Upper lobe of right lung (tissue), 1 donor: ENCODE measurements around the gene AP4M1. TPM values are rescaled to one million over a fixed set of nuclear protein-coding genes. Genes with fewer than 3 reads are reported as not detected.

Source experiments
- ATAC-seq: fragments of 200-7000 bp; cut with Tn5 transposase; one replicate; pipeline ENCODE4 v1.9.1; 2020; ENCODE audit warnings: mild to moderate bottlenecking, moderate library complexity
- DNase-seq: peaks from one replicate; pipeline ENCODE4 v3.0.0-alpha.2; 2020
- H3K27ac ChIP-seq: fragments of 200-600 bp; one replicate; pipeline ENCODE4 v1.8.0; 2022
- H3K27me3 ChIP-seq: fragments of 200-600 bp; one replicate; pipeline ENCODE4 v1.8.0; 2022; ENCODE audit warnings: mild to moderate bottlenecking
- H3K36me3 ChIP-seq: fragments of 200-600 bp; one replicate; pipeline ENCODE4 v1.8.0; 2022
- H3K4me1 ChIP-seq: fragments of 200-600 bp; one replicate; pipeline ENCODE4 v1.8.0; 2022
- H3K4me3 ChIP-seq: fragments of 200-600 bp; one replicate; pipeline ENCODE4 v1.8.0; 2022; ENCODE audit warnings: mild to moderate bottlenecking
- H3K9me3 ChIP-seq: fragments of 200-600 bp; one replicate; pipeline ENCODE4 v1.8.0; 2022
- intact Hi-C: fragments of 100-400 bp; cut with DNase I; formaldehyde crosslinking; loops from one replicate; pipeline ENCODE4 v1.11.0; 2022
- total RNA-seq: library from RNA; stranded (reverse); fragmentation: NEBNext Ultra II Directional; extraction: Animal tissue kit (Norgen Biotek cat#: 25700); gene quantifications from one replicate; pipeline ENCODE4 v1.2.1, GENCODE V29; 2021
- TF ChIP-seq, protein P1 (sequence below): fragments of 200-600 bp; IDR thresholded peaks from one replicate; pipeline ENCODE4 v1.8.0; 2022; ENCODE audit warnings: antibody characterized with exemption
- donor health status: DM: no; HTN: yes; CAD: no; lungs with severe emphysema.

AP4M1 gene
- total RNA-seq, 1 donor from 2014 or later: 16.8 TPM

DNA sequence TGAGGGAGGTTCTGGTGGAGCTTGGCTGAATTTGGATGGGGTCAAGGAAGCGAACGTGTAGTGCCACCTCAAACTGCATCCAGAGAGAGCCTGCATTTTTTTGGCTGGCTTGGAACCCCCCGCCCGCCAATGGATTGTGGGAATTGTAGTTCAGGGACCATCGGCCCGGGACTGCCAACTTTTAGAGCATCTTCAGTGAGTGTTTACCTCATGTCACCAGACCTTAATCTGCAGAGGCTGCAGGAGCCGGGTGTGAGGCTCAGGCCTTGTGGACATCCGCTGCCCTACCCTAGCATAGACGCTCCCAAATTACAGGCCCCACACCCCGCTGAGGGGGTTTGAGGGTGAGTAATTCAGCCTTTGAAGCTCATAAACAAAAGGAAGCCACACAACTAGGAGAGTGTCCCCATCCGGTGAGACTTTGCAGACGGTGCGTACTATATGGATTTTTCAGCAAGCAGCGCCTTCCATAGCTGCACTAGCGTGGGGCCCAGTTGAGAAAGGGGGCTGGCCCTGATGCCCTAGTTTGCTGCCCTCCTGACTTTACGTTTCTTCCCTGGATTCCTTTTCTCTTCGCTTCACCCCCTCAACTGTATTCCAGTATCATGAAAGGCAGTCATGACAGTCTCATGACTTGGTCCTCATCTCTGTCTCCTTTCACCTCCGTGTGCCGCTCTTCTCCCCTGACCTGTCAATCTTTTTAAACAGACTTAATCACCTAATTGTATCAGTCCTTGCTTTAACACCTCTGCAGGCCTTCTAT, 18.7 kb downstream of the AP4M1 start:
- DNase-seq (no peak), ATAC-seq (peak; percentile 50)
- Histone ChIP-seq H3K27ac (peak overlapping the region; percentile 97), H3K4me3 (peak overlapping the region; percentile 84), H3K4me1 (peaks cover 13% of the 10 kb centered on the region), H3K9me3 (no peaks in the 10 kb centered on the region), H3K27me3 (no peaks in the 10 kb centered on the region), H3K36me3 (peaks cover 5% of the 10 kb centered on the region)
- TF ChIP-seq, protein P1, sequence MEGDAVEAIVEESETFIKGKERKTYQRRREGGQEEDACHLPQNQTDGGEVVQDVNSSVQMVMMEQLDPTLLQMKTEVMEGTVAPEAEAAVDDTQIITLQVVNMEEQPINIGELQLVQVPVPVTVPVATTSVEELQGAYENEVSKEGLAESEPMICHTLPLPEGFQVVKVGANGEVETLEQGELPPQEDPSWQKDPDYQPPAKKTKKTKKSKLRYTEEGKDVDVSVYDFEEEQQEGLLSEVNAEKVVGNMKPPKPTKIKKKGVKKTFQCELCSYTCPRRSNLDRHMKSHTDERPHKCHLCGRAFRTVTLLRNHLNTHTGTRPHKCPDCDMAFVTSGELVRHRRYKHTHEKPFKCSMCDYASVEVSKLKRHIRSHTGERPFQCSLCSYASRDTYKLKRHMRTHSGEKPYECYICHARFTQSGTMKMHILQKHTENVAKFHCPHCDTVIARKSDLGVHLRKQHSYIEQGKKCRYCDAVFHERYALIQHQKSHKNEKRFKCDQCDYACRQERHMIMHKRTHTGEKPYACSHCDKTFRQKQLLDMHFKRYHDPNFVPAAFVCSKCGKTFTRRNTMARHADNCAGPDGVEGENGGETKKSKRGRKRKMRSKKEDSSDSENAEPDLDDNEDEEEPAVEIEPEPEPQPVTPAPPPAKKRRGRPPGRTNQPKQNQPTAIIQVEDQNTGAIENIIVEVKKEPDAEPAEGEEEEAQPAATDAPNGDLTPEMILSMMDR: no peak
- intact Hi-C loops: no loop called here

DNA sequence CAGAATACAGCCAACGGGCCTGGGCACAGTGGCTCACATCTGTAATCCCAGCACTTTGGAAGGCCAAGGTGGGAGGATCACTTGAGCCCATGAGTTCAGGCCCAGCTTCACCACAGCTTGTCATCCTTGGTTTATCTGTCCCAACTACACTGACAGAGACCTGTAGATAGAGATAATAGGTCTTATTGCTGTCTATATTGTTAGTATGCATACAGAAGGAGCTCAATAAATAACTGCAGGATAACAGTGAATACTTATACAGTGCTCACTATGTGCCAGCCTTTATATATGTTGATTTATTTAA, 19.2 kb downstream of the AP4M1 start:
- peaks cover 5% of the 10 kb centered on the region for H3K36me3 ChIP-seq

DNA sequence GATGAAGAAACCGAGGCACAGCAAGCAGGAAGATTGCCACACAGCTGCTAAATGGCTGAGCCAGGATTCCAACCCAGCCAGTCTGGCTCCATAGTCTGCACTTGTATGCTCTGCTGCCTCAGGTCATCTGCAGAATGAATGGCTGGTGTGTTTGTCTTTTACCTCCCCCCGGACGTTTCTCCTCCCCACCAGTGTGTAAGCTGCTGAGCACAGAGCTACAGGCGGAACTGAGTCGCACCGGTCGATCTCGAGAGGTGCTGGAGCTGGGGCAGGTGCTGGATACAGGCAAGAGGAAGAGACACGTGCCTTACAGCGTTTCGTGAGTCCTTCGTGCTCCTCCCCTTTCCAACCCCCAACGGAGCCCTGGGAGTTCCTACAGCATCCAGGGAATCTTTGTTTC, 20.6 kb downstream of the AP4M1 start:
- no peak overlapping the region for H3K4me3 ChIP-seq
- H3K36me3 ChIP-seq: peaks cover 5% of the 10 kb centered on the region
- peaks cover 23% of the 10 kb centered on the region for H3K4me1 ChIP-seq
- no peaks in the 10 kb centered on the region for H3K27me3 ChIP-seq
- no peaks in the 10 kb centered on the region for H3K9me3 ChIP-seq
- ATAC-seq (no peak), DNase-seq (no peak)
- TF ChIP-seq, protein P1: no peak
- no peak overlapping the region for H3K27ac ChIP-seq
- intact Hi-C loops: no loop called here

More for the DNA sequence above, 19.2 kb downstream of the AP4M1 start:
- no peak for DNase-seq
- no peak for ATAC-seq
- H3K27ac ChIP-seq: peak overlapping the region; percentile 97
- H3K9me3 ChIP-seq: no peaks in the 10 kb centered on the region
- intact Hi-C loops: no loop called here
- peaks cover 16% of the 10 kb centered on the region for H3K4me1 ChIP-seq
- no peaks in the 10 kb centered on the region for H3K27me3 ChIP-seq
- H3K4me3 ChIP-seq: peak overlapping the region; percentile 84
- TF ChIP-seq, protein P1: no peak

DNA sequence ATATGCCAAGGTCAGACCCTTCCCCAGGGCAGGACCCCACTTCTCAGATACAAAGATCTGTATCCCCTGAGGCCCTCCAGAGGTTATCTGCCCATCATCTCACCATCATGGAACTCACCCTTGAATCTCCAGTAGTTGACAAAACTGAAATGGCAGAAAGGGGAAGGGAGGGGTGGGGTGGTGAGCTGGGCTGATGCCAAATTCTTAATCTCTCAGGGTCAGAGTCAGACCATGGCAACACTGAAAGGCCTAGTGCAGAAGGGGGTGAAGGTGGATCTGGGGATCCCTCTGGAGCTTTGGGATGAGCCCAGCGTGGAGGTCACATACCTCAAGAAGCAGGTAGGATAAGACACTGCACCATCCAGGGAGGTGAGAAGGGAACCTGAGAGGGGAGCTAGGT, 21.1 kb downstream of the AP4M1 start:
- Histone ChIP-seq H3K4me3 (no peak overlapping the region), H3K9me3 (no peaks in the 10 kb centered on the region), H3K36me3 (peaks cover 5% of the 10 kb centered on the region), H3K4me1 (peaks cover 23% of the 10 kb centered on the region), H3K27me3 (no peaks in the 10 kb centered on the region), H3K27ac (no peak overlapping the region)
- TF ChIP-seq, protein P1: no peak
- intact Hi-C loops: no loop called here
- ATAC-seq: no peak
- DNase-seq: no peak

DNA sequence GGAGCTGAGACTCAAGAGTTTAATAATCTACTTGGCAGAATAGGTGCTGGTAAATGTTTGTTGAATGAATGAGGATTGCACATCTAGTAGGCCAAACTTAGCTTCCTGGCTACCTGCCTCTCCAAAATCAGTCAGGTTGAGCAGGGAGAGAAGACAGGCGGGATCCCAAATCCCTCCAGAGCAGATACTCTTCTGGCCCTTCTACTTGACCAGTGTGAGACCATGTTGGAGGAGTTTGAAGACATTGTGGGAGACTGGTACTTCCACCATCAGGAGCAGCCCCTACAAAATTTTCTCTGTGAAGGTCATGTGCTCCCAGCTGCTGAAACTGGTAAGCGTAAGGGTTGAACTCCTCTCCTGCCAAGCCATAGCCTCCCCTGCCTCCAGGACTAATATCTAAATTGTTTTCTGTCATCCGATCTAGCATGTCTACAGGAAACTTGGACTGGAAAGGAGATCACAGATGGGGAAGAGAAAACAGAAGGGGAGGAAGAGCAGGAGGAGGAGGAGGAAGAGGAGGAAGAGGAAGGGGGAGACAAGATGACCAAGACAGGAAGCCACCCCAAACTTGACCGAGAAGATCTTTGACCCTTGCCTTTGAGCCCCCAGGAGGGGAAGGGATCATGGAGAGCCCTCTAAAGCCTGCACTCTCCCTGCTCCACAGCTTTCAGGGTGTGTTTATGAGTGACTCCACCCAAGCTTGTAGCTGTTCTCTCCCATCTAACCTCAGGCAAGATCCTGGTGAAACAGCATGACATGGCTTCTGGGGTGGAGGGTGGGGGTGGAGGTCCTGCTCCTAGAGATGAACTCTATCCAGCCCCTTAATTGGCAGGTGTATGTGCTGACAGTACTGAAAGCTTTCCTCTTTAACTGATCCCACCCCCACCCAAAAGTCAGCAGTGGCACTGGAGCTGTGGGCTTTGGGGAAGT, 23.1 kb downstream of the AP4M1 start:
- Histone ChIP-seq H3K4me3 (no peak overlapping the region), H3K36me3 (peaks cover 5% of the 10 kb centered on the region), H3K9me3 (no peaks in the 10 kb centered on the region), H3K4me1 (peaks cover 22% of the 10 kb centered on the region), H3K27me3 (no peaks in the 10 kb centered on the region), H3K27ac (no peak overlapping the region)
- DNase-seq (no peak), ATAC-seq (no peak)
- intact Hi-C loops: no loop called here
- TF ChIP-seq, protein P1: no peak
